Measurements from ENCODE around the gene HOXA9.

Gene HOXA9

GRCh38 chr7:27117887-27118491, 47.3 kb downstream of the HOXA9 start:
- TF ChIP-seq, protein P1, sequence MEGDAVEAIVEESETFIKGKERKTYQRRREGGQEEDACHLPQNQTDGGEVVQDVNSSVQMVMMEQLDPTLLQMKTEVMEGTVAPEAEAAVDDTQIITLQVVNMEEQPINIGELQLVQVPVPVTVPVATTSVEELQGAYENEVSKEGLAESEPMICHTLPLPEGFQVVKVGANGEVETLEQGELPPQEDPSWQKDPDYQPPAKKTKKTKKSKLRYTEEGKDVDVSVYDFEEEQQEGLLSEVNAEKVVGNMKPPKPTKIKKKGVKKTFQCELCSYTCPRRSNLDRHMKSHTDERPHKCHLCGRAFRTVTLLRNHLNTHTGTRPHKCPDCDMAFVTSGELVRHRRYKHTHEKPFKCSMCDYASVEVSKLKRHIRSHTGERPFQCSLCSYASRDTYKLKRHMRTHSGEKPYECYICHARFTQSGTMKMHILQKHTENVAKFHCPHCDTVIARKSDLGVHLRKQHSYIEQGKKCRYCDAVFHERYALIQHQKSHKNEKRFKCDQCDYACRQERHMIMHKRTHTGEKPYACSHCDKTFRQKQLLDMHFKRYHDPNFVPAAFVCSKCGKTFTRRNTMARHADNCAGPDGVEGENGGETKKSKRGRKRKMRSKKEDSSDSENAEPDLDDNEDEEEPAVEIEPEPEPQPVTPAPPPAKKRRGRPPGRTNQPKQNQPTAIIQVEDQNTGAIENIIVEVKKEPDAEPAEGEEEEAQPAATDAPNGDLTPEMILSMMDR (IDR thresholded peaks at IDR 0.05), result no peak

DNA sequence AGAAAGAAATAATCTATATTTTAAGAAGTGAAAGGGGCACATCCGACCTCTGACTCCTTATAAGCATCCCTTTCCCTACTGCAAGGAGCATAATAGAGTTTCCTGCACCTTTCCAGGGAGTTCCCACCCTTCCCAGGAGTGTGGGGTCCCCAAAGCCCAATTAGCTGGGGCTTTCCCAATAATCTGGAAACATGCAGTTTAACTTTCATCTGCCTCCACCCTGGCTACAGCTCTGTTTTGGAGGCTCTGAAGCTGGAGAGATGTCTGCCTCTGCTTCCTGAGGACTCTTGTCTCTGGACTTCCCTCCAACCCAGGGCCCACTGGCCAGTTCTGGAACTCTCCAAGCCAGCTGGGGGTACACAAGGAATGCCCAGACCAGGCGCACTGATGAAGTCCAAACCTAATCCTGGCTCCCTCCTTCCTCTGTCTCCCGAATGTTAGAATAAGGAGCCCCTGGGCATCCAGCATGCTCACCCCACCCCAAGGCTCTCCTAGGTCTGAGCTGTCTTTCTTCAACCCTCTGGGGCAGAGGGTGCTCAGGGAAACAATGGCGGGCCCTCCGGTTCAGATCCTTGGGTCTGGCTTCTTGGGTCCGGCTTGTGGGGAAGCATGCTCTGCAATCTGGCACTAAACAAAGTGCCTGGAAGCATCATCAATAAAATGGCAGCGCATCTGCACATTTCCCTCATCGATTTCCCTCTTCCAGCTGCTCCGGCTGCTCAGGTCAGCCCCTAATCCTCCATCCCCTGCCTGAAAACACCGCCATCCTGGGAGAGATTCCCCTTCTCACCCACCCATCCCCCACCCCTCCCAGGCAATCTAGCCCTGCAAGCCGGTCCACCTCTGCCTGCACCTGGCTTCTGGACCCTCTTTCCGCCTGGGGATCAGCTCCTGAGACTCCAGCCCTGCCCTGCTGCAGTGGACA, 48.1 kb downstream of the HOXA9 start:
- TF ChIP-seq, protein P1 (IDR thresholded peaks at IDR 0.05), result no peak

- TF ChIP-seq, protein P1 (IDR thresholded peaks at IDR 0.05), result no peak
These were observed 49.0 kb downstream of the HOXA9 start for GRCh38 chr7:27116031-27116961.

DNA sequence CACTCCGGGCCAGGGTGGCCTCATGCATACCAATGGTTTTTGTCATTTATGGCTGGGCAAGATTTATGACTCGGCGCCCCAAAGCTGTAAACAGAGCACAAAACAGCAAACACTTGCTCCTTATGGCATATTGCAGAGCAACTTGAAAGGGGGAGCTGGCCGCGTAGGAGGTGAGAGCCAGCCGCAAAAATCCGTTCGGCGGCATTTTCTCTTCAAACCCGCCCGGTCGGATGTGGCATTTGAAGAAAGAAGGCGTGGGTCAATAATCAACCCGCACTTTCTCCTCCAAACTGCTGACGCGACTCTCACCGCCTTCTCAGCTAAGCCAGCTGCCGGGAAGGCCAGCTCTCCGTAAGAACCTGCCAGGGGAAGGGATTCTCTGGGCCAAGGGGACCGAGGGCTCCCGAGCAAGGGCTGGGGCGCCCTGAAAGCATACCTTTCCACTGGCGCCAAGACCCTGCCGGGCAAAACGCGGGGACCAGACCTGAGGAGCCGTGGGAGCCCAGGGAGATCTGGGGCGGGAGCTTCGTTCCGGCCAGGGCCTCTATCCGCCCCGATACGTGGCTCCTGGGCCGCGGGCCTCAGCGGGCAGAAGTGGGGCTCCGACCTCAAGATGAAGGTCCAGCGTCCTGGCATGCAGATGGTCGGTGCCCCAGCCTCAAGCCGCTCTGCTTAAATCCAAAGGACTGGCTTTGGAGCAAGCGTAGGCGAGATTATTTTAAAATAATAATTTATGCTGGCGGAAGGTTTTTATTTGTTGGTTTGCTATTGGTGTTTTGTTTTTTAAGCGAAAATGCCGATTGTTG, 49.9 kb downstream of the HOXA9 start:
- TF ChIP-seq, protein P1 (IDR thresholded peaks at IDR 0.05), result no peak

DNA sequence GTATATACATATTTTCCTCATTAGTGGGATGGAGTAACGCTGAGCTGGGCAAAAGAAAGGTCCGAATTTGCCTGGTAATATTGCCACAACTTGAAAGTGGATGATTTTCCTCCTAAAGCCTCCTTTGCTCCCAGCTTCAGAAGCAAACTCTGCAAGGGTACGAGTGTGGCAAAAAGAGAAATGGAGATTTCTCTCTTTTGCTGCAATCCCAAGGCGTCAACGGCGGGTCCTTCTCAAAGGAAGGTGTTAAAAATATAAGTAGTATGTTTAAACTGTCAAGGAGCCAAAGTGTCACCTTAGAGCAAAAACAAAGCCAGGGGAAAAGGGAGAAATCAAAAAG, 50.5 kb downstream of the HOXA9 start:
- TF ChIP-seq, protein P1 (IDR thresholded peaks at IDR 0.05), result no peak

- TF ChIP-seq, protein P1 (IDR thresholded peaks at IDR 0.05), result no peak
These were observed 51.2 kb downstream of the HOXA9 start for GRCh38 chr7:27113991-27114769.
